GM04504 (cell line): ENCODE results near the gene EPHB3.

ENCODE experiments used
- DNase-seq: peaks from one replicate; pipeline ENCODE4 v3.0.0-alpha.2; 2012; ENCODE audit warnings: low read depth

EPHB3 gene

DNA sequence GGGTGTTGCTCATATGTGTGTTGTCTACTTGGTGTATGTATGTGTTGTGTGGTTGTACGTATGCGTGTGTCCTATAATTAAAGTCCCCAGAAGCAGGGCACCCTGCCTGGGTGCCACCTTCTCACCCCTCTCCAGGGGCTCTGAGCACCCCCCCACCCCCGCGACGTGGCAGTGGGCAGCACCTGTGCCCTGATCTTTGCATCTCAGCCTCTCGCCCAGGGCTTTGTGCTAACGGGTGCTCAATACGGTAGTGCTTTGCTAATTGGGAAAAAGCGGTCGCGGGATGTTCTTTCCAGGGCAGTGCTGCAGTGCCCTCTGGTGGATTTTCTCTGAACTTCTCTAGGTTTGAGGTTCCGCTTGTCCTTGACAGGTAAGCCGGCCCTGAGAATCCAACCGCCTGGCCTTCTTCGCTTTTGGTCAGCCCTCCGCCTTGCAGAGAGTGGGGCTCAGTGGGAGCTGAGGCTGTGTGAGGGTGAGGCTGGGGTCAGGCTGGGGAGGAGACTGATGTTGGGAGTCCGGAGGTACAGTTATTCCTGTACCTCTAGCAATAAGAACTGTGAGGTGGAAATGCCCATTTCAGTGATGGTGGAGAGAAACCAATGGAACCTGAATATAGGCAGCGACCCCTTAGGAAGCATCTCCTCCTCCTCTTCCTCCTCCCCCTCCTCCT, 17.6 kb upstream of the EPHB3 start:
- DNase-seq: peak; percentile 51

DNA sequence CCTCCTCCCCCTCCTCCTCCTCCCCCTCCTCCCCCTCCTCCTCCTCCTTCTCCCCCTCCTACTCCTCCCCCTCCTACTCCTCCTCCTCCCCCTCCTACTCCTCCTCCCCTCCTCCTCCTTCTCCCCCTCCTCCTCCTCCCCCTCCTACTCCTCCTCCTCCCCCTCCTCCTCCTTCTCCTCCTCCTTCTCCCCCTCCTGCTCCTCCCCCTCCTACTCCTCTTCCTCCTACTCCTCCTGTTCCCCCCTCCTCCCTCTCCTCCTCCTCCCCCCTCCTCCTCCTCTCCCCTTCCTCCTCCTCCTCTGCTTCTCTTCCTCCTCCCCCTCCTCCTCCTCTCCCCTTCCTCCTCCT, 17.1 kb upstream of the EPHB3 start:
- no peak for DNase-seq

DNA sequence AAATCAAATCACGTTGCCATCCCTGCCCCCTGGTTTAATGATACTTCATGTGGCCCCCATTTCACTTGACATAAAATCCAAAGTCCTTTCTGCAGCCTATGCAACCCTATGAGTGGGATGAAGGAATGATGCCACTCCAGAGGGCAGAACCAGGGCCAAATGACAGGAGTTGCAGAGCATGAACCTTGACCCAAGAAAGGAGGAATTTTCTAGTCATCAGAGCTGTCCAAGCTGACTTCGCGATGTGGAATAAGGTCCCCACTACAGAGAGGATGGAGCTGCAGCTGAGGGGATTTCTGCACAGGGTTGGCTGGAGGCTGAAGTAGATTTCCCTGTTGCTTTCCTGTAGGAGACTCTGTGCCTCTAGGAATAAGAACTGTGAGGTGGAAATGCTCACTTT, 15.8 kb upstream of the EPHB3 start:
- DNase-seq: no peak

DNA sequence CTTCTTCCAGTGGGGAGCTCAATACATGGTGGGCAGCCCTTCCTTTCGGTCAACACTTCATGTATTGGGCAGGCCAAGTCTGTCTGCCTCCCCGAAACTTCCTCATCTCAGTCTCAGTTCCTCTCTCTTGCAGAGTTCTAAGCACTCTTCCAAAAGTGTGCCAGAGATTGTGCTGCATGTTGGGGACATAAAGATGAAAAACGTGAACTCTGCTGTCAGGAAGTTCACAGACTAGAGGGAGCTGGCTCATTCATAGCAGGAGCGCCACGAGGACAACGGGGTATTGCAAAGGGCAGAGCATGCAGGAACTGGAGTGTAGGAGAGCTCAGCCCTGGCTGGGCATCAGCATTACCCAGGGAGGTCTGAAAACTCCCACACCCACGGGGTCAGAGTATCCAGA, 15.3 kb upstream of the EPHB3 start:
- DNase-seq: no peak

DNA sequence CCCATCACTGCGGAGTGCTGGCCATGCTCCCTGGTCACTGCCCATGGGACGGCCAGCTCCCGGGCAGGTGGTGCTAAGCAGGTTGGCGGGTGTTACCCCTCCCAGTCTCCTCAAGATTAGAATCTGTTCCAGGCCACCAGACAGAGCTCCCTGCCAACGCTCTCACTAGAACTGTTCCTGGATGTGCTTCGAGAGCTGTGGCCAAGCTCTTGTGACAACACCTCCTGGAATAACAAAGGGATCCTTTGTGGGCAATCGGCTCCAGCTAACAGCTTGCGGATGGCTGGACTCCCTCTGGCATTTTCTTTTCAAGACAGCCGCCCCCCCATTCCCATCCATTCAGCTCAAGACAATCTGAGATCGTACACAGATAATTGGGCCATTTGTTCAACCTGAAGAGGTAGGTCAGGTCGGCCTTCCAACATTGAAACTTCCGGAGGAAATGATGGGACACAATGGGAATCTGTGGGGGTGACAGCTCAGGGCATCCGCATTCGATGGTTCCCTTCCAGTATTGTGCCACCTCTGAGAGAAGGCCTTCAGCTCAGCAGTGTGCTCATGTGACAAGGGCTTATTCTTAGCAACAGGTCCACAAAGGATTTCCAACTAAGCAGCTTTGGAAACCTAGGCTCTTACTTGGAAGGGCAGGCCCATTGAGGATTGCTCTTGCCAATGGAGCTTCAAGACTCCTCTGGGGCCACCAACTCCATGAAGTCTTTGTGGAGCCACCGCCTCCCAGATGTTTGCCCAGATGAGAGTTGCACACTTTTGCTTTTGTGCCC, 11.6 kb upstream of the EPHB3 start:
- DNase-seq: no peak

DNA sequence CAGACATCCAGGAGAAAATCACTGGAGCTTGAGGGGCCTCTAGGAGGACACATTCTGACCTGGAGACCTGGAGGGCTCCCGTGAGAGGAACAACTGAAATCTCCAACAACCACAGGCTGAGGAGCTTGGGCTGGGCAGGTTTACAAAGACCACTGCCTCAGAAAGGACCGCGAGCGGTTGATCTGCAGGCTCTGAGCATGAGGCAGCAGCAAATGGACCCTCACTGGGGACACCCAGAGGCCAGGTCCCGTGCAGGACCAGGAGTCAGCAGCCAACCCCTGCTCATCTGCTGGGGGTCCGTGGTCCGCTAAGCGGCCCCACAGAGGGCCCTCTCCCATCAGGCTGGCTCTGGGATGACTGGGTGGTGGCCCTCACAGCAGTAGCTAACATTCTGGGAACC, 10.5 kb upstream of the EPHB3 start:
- no peak for DNase-seq

DNA sequence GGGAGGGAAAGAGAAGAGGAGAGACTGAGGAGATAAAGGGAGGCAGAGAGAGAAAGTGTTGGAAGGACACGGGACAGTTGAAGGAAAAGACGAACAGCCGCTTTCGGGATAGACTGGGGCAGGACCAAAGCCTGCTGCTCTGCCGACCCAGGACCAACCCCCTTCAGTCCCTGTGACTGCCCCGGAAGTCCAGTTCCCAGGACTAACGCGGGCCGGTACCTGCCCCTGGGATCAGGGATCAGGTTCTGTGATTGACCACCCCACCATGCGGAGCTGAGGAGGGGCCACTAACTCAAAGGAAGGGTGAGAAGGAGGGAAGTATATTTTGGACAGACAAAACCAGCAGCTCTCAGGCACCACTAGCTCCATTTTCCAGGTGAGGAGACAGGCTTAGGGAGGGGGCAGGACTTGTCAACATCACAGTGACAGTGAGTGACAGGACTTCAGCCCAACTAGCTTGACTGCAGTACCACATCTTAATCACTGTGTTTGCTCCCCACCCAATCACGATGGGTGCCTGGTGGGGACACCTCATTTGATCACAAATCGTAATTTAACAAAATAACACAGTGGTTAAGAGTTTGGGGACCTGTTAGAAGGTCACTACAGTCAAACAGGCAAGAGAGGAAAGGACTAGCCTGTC, 9.8 kb upstream of the EPHB3 start:
- no peak for DNase-seq

DNA sequence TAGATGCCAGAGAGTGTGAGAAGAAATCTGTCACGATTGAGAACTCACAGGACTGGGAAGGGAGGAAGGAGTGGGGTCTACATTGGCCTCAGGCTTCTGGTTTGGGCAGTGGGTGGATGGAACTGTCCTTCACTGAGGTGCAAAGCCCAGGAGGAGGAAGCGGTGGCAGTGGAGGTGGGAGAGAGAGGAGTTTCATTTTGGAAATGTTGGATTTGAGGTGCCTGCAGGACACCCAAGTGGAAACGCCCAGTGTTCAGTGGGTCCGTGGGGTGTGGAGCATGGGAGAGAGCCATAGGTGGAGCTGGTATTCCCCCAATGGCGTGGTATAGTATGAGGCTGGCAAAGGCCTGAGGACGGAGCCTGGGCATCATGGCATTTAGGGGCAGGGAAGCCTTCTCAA, 9.3 kb upstream of the EPHB3 start:
- no peak for DNase-seq

DNA sequence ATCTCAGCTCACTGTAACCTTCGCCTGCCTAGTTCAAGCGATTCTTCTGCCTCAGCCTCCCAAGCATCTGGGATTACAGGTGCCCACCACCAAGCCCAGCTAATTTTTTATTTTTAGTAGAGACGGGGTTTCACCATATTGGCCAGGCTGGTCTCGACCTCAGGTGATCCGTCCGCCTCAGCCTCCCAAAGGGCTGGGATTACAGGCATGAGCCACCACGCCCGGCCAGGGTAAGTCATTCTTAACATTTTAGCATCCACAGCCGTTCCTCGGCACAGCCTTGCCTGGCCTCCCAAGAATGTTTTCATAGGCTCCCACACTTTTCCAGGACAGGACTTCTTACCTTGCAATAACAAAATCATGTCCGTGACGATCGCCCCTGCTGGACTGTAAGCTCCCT, 8.7 kb upstream of the EPHB3 start:
- DNase-seq: no peak

DNA sequence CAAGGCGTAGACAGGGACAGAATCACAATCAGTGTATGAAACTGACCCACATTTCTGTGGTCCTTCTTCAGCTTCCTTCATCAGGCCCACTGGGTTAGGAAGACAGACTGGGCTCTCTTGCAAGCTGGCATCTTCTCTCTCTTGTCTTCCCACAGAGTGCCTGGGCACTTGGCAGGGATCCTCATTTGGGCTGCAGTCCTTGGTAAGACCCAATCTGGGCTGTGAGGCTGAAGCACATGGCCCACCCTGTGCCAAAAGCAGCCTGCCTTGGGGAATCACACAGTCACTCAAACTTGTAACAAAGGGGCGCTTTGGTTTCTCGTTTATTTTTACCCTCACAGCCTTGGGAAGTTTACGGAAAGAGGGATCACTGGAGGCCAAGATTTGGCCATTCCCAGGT, 8.2 kb upstream of the EPHB3 start:
- DNase-seq: no peak

DNA sequence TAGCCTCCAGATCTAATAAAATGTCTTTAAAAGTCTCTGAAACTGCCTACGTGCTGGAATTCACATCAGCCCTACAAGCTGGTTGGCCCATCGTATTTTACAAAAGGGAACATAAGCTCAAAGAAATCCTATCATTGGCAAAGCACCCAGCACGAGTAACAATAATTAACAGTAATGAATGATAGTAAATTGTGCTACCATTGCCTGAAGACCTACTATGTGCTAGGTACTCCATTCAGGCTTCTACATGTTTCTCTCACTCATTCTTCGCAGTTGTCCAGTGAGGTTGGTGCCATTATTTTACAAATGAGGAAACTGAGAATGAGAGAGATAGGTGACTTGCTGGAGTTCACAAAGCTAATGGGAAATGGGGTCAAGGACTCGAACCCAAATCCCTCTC, 7.1 kb upstream of the EPHB3 start:
- DNase-seq: no peak

DNA sequence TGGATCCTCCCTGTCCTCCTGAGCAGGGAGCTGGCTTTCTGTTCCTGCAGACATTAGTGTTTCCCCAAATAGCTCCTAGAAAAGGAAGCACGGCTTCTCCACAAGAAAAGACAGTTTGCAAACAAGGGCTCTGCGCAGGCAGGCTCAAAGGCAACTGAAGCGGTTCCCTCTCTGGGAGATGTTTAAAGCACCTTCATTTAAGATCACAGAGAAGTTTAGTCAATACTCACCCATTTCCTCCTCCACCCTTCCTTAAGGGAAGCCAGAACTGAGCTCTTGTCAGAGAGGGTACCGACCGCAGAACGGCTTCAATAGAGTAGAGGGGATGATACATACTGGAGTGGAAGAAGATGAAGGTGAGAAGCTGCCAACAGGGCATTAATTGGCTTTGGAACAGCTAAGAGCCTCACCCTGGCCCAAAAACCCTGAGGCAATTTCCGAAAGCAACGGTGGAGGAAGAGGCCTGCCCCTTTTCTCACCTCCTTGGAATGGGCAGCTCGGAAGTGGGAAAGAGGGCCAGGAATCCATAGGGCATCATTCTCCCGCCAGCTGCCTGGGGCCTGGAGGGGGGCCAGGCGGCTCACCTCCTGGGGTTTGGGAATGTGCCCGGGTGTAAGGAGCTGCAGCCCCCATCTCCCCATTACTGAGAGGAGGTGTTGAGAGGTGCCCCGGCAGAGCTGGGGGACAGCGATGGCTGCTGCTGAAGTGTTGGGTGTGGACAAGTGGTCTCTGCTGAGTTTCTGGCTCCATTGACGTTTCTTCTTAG, 4.8 kb upstream of the EPHB3 start:
- no peak for DNase-seq

DNA sequence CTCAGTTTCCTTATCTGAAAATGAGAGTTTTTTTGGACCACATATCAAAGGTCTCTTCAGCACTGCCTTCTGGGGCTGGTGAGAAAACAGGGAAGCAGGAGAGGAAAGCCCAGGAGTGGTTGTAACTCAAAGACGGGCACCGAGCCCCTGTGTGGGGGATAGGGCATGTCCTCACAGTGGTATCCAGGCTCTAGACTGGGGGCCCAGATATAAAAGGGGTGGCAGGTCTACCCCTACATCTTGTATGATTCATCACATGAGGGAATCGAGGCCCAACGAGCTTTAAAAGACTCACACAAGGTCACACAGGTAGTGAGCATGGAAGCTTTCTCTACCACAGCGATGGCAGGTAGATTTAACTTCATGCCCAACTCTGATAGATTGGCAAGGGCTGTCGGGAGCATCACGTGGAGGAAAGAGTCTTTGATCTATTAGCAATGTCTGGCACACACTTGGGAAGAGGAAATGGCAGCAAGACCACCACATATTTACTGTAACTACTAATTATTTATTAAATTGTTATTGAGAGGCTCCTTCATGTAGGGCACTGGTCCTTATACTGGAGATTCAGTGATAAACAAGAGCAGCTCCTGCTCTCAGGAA, 4.1 kb upstream of the EPHB3 start:
- DNase-seq: no peak

DNA sequence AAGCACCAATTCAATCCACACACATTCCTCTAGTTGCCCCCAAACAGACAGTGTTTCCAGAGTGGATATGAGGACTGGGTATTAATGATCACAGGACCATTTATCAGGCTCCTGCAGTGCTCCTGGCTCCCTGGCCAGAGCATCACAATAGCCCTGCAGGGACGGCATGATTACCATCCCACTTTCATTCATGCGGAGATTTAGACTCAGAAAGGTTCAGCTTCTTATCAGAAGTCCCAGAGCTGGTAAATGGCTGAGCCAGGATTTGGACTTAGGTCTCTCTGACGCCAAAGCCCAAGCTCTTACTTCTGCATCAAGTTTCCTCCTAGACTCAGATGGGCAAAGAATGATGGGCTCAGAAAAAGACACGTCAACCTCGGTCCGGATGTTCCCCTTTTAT, 2.9 kb upstream of the EPHB3 start:
- DNase-seq: no peak

DNA sequence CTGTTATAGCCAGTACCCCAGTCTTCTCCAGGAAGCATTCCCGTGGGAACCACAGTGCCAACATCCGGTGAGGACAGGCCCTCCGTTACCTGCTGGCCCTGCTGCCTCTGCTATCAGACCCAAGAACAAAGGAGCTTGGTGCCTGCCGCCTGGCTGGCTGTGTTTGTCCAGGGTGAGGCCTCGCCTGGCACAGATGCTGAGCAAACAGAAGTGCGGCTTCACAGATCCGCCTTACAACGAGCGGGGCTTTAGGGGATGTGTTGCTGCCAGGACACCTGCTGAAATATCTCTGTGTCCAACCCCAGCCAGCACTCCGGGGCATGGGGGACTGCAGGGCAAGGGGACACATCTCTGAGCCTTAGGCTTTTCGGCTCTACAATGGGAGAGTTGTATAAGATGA, 2.2 kb upstream of the EPHB3 start:
- DNase-seq: no peak

DNA sequence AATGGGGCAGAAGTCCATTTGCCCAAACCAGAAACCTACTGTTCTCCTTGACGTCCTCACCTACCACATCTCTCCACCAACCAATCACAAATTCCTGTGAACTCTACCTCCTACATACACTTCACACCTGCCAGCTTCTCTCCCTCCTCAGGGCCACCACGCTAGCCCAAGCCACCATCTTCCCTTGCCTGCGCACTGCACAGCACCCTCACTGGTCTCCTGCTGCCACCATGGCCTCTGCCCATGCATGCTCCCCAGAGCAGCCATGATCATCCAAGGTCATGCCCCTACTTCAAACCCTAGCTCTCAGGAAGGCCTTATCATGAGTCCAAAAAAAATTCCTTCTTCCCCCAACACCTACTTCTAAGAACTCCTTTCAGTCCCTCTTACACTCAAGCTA, 1.1 kb upstream of the EPHB3 start:
- DNase-seq: no peak

DNA sequence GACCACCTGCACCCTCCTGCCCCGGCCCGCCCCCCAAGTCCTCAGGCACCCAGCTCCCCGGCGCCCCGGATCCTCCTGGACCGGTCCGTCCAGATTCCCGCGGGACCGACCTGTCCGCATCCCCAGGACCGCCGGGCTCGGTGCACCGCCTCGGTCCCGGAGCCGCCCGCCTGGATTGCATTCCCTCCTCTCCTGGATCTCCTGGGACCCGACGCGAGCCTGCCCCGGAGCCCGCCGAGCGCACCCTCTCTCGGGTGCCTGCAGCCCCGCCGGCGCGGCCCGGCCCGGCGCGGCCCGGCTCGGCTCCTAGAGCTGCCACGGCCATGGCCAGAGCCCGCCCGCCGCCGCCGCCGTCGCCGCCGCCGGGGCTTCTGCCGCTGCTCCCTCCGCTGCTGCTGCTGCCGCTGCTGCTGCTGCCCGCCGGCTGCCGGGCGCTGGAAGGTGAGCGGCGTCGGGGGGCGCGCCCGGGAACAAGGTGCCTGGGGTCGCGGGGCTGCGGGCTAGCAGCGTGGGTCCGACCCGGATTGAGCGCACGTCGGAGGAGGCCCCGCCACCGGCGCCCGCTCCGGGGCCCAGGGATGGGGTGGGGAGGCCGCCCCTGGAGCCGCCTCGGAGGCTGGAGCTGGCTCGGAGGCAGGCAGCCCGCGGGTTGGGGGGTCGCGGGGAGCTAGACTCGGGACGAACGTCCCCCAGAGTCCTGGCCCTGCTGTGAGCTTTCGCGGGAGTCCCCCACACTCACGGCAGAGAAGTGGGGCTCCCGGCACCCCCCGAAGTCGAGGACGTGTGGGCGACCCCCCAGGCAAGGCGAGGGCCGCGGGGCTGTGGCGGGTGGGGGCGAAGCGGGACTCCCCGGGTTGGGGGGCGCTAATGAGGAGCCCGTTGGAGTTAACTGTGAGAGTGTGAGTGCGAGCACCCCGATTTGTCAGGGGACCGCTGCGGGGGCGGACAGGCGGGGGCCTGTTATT, 610 bp downstream of the EPHB3 start:
- no peak for DNase-seq

DNA sequence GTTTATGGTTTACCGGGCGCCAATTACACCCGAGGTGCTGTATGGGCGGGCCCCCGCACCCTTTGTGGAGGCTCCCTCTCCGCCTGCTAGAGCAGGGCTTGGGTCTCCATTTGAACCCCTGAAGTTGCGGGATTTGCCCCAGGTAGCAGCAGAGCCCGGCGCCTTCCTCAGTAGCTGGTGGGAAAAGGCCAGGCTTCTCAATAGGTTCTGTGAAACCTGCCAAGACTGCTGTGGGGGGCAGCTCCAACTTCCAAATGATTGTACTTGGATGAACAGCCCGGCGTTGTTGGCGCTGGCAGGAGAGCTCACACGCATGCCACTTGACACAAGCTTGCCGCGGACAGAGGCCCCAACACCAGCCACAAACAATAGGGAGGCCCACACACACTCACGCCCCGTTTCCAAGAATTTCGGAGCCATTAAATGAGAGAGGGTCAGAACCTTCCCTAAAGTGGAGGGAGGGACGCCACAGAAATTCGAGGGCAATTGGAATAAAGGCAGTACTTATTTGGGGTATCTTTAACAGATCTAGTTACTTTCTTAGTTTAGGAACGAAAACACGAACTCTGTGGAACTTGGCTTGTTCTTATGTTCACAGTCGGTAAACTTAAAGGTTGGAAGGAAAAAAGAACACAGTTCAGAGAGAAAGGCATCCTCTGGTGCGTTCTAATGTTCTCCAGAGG, 1.4 kb downstream of the EPHB3 start:
- no peak for DNase-seq

DNA sequence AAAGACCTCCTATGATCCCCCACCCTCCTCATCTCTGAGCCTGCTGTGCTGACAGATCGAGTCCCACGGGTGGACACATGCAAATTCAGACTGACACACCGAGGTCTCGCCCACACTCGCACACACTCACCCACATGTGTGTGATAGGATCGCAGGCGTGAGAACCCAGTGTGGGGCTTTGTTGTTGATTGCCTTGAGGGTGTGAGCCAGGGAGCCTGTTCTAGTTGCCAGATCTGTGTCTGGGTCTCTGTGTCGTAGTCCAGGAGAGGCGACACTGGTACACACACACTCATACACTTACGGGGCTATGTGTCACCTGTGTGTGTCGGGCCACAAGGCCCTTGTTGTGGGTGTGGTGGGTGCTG, 2.0 kb downstream of the EPHB3 start:
- no peak for DNase-seq

DNA sequence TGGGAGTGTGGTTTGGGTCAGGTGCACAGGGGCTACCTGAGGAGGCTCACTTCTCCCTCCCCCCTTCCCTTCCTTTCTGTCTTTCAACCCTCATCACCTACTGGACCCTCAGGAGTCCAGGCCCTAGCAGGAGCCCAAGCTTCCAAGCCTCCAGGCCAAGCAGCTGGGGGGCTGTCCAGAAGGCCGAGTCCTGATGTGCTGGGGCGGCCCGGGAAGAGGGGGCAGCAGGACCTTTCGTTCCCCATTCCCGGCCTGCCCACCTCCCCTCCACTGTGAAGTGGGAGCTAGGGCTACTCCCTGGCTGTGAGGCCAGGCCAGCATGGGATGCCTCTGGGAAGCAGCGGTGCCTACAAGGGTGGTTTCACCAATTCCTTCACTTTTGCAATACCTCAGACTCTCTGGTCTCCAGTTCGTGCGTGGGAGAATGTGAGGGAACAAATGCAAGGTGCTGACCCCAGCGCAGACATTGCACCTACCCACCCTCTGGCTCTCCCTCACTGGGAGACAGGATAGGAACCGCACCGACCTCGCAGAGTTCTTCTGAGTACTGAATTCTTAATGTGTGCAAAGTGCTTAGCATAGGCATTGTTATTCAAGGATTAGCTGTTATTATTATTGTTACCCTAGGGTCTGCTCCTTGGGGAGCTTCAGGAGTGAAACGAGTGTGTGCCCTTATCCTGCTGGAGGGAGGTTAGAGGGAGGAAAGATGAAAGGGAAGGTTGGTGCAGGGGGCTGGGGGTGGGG, 2.5 kb downstream of the EPHB3 start:
- no peak for DNase-seq
